Gastrocnemius medialis (tissue), 4 donors: ENCODE data around the gene KCNQ1.

Experiments
- CTCF ChIP-seq, 5 experiments: fragments of 450-650 bp in 3 of 5; fragments of 200-600 bp in 2 of 5; sonication (generic) in 2 of 5; IDR thresholded peaks in 4 of 5; conservative IDR thresholded peaks in 1 of 5; 1 replicate in 4 of 5; 2 replicates in 1 of 5; pipeline ENCODE4 v1.5.1; 2016 to 2019; ENCODE audit warnings: antibody characterized with exemption in 5 of 5, mild to moderate bottlenecking in 3 of 5, moderate library complexity in 3 of 5
- POLR2A ChIP-seq, 2 donors: fragments of 450-650 bp; IDR thresholded peaks; one replicate each; pipeline ENCODE4 v1.6.1; 2017; ENCODE audit warnings: antibody characterized with exemption in 2 of 2, mild to moderate bottlenecking in 2 of 2, moderate library complexity in 2 of 2

DNA sequence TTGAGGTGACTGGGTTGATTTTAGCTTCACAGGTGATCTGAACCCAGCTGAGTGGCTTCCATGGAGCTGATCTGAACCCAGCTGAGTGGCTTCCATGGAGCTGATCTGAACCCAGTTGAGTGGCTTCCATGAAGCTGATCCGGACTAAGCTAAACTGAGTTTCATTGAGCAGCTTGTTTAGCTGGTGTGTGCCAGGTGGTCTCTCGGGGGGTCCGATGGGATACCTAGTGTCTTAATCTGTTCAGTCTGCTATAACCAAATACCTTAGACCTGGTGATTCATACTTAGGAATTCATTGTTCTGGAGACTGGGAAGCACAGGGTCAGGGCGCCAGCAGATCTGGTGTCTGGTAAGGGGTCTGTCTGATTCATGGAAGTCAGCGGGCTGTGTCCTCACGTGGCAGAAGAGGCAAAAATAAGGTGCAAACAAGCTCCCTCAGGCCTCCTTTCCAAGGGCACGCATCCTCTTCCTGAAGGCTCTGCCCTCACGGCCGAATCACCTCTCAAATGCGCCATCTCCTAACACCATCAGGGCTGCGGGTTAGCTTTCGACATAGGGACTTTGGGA, 307.5 kb downstream of the KCNQ1 start:
- no peak for TF ChIP-seq CTCF (IDR thresholded peaks at IDR 0.05 in 4 of 5, conservative IDR thresholded peaks at IDR 0.05 in 1 of 5)
- no peak for TF ChIP-seq POLR2A (IDR thresholded peaks at IDR 0.05)
